HL-60 (cell line): ENCODE results near the gene TAS2R13.

Experiments
- DNase-seq, 2 experiments: peaks; one replicate each; pipeline ENCODE4 v3.0.0-alpha.2; 2010 to 2020; ENCODE audit warnings: low read depth in 1 of 2, low spot score in 1 of 2
- H3K27ac ChIP-seq: fragments of 250-450 bp; sonication (Bioruptor Pico); replicated peaks from 2 replicates; pipeline ENCODE4 v1.5.1; 2020; ENCODE audit warnings: mild to moderate bottlenecking, moderate library complexity
- H3K27me3 ChIP-seq: fragments of 250-450 bp; sonication (Bioruptor Pico); 2 replicates; pipeline ENCODE4 v1.5.1; 2021; ENCODE audit warnings: mild to moderate bottlenecking, moderate library complexity; ENCODE audit not compliant: insufficient read depth, poor library complexity, severe bottlenecking
- H3K4me3 ChIP-seq: replicated peaks from 2 replicates; pipeline ENCODE4 v1.5.1; 2011; ENCODE audit warnings: mild to moderate bottlenecking, control low read depth, low read length; ENCODE audit not compliant: insufficient read depth
- GABPA ChIP-seq: IDR thresholded peaks from 2 replicates; pipeline ENCODE4 v1.6.1; 2012; ENCODE audit warnings: low read depth
- POLR2AphosphoS5 ChIP-seq: IDR thresholded peaks from 2 replicates; pipeline ENCODE4 v1.6.1; 2012; ENCODE audit warnings: low read depth
- SPI1 ChIP-seq: IDR thresholded peaks from 2 replicates; pipeline ENCODE4 v1.6.1; 2012; ENCODE audit warnings: low read depth, mild to moderate bottlenecking, borderline replicate concordance
- TF ChIP-seq, protein P1 (sequence below): IDR thresholded peaks from 2 replicates; pipeline ENCODE4 v1.6.1; 2012; ENCODE audit warnings: low read depth; ENCODE audit not compliant: insufficient replicate concordance
- TF ChIP-seq, protein P2 (sequence below): IDR thresholded peaks from one replicate; pipeline ENCODE4 v1.5.1; 2011; ENCODE audit warnings: low read length, control low read depth, inconsistent platforms; ENCODE audit not compliant: insufficient read depth

TAS2R13 gene

GRCh38 chr12:10940389-10940788 is 31.0 kb upstream of the TAS2R13 start:
- H3K27ac ChIP-seq, result no peak overlapping the region
- no peak for DNase-seq
- no peak overlapping the region for H3K4me3 ChIP-seq
- no peaks in the 10 kb centered on the region for H3K27me3 ChIP-seq
- TF ChIP-seq GABPA (no peak), POLR2AphosphoS5 (no peak), SPI1 (no peak)
- TF ChIP-seq, protein P1, sequence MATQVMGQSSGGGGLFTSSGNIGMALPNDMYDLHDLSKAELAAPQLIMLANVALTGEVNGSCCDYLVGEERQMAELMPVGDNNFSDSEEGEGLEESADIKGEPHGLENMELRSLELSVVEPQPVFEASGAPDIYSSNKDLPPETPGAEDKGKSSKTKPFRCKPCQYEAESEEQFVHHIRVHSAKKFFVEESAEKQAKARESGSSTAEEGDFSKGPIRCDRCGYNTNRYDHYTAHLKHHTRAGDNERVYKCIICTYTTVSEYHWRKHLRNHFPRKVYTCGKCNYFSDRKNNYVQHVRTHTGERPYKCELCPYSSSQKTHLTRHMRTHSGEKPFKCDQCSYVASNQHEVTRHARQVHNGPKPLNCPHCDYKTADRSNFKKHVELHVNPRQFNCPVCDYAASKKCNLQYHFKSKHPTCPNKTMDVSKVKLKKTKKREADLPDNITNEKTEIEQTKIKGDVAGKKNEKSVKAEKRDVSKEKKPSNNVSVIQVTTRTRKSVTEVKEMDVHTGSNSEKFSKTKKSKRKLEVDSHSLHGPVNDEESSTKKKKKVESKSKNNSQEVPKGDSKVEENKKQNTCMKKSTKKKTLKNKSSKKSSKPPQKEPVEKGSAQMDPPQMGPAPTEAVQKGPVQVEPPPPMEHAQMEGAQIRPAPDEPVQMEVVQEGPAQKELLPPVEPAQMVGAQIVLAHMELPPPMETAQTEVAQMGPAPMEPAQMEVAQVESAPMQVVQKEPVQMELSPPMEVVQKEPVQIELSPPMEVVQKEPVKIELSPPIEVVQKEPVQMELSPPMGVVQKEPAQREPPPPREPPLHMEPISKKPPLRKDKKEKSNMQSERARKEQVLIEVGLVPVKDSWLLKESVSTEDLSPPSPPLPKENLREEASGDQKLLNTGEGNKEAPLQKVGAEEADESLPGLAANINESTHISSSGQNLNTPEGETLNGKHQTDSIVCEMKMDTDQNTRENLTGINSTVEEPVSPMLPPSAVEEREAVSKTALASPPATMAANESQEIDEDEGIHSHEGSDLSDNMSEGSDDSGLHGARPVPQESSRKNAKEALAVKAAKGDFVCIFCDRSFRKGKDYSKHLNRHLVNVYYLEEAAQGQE, result no peak
- TF ChIP-seq, protein P2, sequence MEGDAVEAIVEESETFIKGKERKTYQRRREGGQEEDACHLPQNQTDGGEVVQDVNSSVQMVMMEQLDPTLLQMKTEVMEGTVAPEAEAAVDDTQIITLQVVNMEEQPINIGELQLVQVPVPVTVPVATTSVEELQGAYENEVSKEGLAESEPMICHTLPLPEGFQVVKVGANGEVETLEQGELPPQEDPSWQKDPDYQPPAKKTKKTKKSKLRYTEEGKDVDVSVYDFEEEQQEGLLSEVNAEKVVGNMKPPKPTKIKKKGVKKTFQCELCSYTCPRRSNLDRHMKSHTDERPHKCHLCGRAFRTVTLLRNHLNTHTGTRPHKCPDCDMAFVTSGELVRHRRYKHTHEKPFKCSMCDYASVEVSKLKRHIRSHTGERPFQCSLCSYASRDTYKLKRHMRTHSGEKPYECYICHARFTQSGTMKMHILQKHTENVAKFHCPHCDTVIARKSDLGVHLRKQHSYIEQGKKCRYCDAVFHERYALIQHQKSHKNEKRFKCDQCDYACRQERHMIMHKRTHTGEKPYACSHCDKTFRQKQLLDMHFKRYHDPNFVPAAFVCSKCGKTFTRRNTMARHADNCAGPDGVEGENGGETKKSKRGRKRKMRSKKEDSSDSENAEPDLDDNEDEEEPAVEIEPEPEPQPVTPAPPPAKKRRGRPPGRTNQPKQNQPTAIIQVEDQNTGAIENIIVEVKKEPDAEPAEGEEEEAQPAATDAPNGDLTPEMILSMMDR, result no peak

DNA sequence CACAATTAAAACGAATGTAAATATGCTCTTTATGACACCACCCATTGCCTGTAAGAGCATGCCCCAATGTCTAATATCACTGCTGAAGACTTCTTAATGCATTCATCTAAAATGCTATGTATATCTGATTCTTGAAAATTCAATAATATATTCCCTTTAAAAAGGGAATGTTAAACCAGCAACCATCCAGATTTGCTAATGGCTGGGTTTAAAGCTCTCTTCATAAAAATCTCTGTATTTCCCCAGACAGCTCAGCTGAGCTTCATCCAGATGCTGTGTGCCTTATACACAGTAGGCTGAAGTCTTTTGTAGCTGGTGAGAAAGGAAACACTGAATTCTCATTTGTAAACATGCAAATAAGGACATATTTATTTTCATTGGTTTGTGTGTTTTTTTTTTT is 29.8 kb upstream of the TAS2R13 start, which contains the start of gene TAS2R14:
Gene TAS2R14 (minus strand): TSS at position 101 of the 400 bp plus-strand sequence. CDS start 56 bp downstream, at position 45.
- Histone ChIP-seq H3K27me3 (no peaks in the 10 kb centered on the region), H3K27ac (no peak within 1 kb of the TSS), H3K4me3 (no peak within 1 kb of the TSS)
- DNase-seq, result no peak
- TF ChIP-seq, protein P2, result no peak
- TF ChIP-seq, protein P1, result no peak
- TF ChIP-seq GABPA (no peak), POLR2AphosphoS5 (no peak), SPI1 (no peak)

- no peaks in the 10 kb centered on the region for H3K27me3 ChIP-seq
- no peak overlapping the region for H3K27ac ChIP-seq
- H3K4me3 ChIP-seq, result no peak overlapping the region
- no peak for DNase-seq
- TF ChIP-seq, protein P2, result no peak
- no peak for TF ChIP-seq GABPA
- TF ChIP-seq, protein P1, result no peak
- no peak for TF ChIP-seq POLR2AphosphoS5
- no peak for TF ChIP-seq SPI1
These were observed 27.1 kb upstream of the TAS2R13 start for GRCh38 chr12:10936506-10936905.
